ENCODE data around the gene NCOA1.

Gene NCOA1

GRCh38 chr2:24490690-24491541, at the start of gene NCOA1:
NCOA1 (plus strand) TSS chr2:24491254; CDS start chr2:24658678, 167,424 bp downstream.
- H3K36me3 Mint-ChIP-seq: peaks cover 5% of the 10 kb centered on the region
- peaks cover 39% of the 10 kb centered on the region for H3K4me1 Mint-ChIP-seq
- peak; percentile 94 for DNase-seq
- H3K27me3 Mint-ChIP-seq: peaks cover 13% of the 10 kb centered on the region
- peak within 1 kb of the TSS; percentile 88 for H3K4me3 Mint-ChIP-seq
- CTCF ChIA-PET: interaction anchor here (1.6 to 1.8 kb wide), 2 partner anchors 12 to 337 kb away, joined by 3 to 4 read pairs; no protein-coding TSS in a partner anchor
- H3K9me3 Mint-ChIP-seq: no peaks in the 10 kb centered on the region
- peak within 1 kb of the TSS; percentile 90 for H3K27ac Mint-ChIP-seq

GRCh38 chr2:24448797-24449196, 42.3 kb upstream of the NCOA1 start:
- DNase-seq: no peak
- Mint-ChIP-seq H3K4me1 (no peaks in the 10 kb centered on the region), H3K36me3 (no peaks in the 10 kb centered on the region)

GRCh38 chr2:24449344-24449743, 41.7 kb upstream of the NCOA1 start:
- H3K4me3 Mint-ChIP-seq: no peak overlapping the region

More at GRCh38 chr2:24448797-24449196, 42.3 kb upstream of the NCOA1 start:
- Mint-ChIP-seq H3K27me3 (peaks cover 7% of the 10 kb centered on the region), H3K9me3 (peaks cover 4% of the 10 kb centered on the region), H3K27ac (no peak overlapping the region), H3K4me3 (no peak overlapping the region)
- CTCF ChIA-PET: no interaction called here

GRCh38 chr2:24451805-24452501, 39.1 kb upstream of the NCOA1 start:
- Mint-ChIP-seq H3K27ac (no peak overlapping the region), H3K9me3 (peaks cover 4% of the 10 kb centered on the region), H3K4me1 (peaks cover 3% of the 10 kb centered on the region), H3K27me3 (peaks cover 13% of the 10 kb centered on the region), H3K4me3 (no peak overlapping the region), H3K36me3 (no peaks in the 10 kb centered on the region)
- DNase-seq: no peak
- CTCF ChIA-PET: interaction anchor here (1.2 kb wide), 1 partner anchor 41 kb away, joined by 3 read pairs; no protein-coding TSS in a partner anchor

More at GRCh38 chr2:24449344-24449743, 41.7 kb upstream of the NCOA1 start:
- Mint-ChIP-seq H3K27me3 (peaks cover 7% of the 10 kb centered on the region), H3K27ac (no peak overlapping the region), H3K36me3 (no peaks in the 10 kb centered on the region), H3K9me3 (peaks cover 4% of the 10 kb centered on the region), H3K4me1 (no peaks in the 10 kb centered on the region)
- DNase-seq: no peak
- CTCF ChIA-PET: interaction anchor here (1.6 kb wide), 1 partner anchor 11 kb away, joined by 3 read pairs; no protein-coding TSS in a partner anchor

GRCh38 chr2:24452502-24452885, 38.6 kb upstream of the NCOA1 start:
- Mint-ChIP-seq H3K9me3 (peaks cover 4% of the 10 kb centered on the region), H3K4me3 (no peak overlapping the region), H3K4me1 (peaks cover 3% of the 10 kb centered on the region), H3K27ac (no peak overlapping the region), H3K36me3 (no peaks in the 10 kb centered on the region), H3K27me3 (peaks cover 13% of the 10 kb centered on the region)
- CTCF ChIA-PET: interaction anchor here (1.2 kb wide), 1 partner anchor 42 kb away, joined by 3 read pairs; no protein-coding TSS in a partner anchor
- DNase-seq: no peak

- CTCF ChIA-PET: no interaction called here
- no peak for DNase-seq
- H3K4me3 Mint-ChIP-seq: no peak overlapping the region
- H3K4me1 Mint-ChIP-seq: peaks cover 3% of the 10 kb centered on the region
- no peak overlapping the region for H3K27ac Mint-ChIP-seq
- no peaks in the 10 kb centered on the region for H3K36me3 Mint-ChIP-seq
- H3K27me3 Mint-ChIP-seq: peaks cover 11% of the 10 kb centered on the region
- peaks cover 4% of the 10 kb centered on the region for H3K9me3 Mint-ChIP-seq
These were observed 37.5 kb upstream of the NCOA1 start for GRCh38 chr2:24453379-24454073.

GRCh38 chr2:24454294-24454693, 36.8 kb upstream of the NCOA1 start:
- CTCF ChIA-PET: no interaction called here
- Mint-ChIP-seq H3K4me3 (no peak overlapping the region), H3K36me3 (no peaks in the 10 kb centered on the region), H3K9me3 (peaks cover 3% of the 10 kb centered on the region), H3K27me3 (peaks cover 9% of the 10 kb centered on the region), H3K27ac (no peak overlapping the region), H3K4me1 (peaks cover 3% of the 10 kb centered on the region)
- DNase-seq: no peak

GRCh38 chr2:24456599-24457556, 34.2 kb upstream of the NCOA1 start:
- Mint-ChIP-seq H3K9me3 (no peaks in the 10 kb centered on the region), H3K27ac (no peak overlapping the region), H3K4me1 (peaks cover 3% of the 10 kb centered on the region), H3K4me3 (no peak overlapping the region), H3K27me3 (peaks cover 12% of the 10 kb centered on the region), H3K36me3 (no peaks in the 10 kb centered on the region)
- CTCF ChIA-PET: no interaction called here
- DNase-seq: no peak

- Mint-ChIP-seq H3K9me3 (no peaks in the 10 kb centered on the region), H3K4me1 (peaks cover 5% of the 10 kb centered on the region), H3K27ac (no peak overlapping the region), H3K4me3 (no peak overlapping the region), H3K27me3 (peaks cover 15% of the 10 kb centered on the region), H3K36me3 (no peaks in the 10 kb centered on the region)
- CTCF ChIA-PET: no interaction called here
- DNase-seq: no peak
These were observed 33.2 kb upstream of the NCOA1 start for GRCh38 chr2:24457696-24458386.

GRCh38 chr2:24459224-24460161, 31.6 kb upstream of the NCOA1 start:
- H3K9me3 Mint-ChIP-seq: no peaks in the 10 kb centered on the region
- no peak overlapping the region for H3K27ac Mint-ChIP-seq
- CTCF ChIA-PET: interaction anchor here (1.3 kb wide), 1 partner anchor 9 kb away, joined by 3 read pairs; no protein-coding TSS in a partner anchor
- DNase-seq: no peak
- H3K27me3 Mint-ChIP-seq: peaks cover 19% of the 10 kb centered on the region
- H3K4me3 Mint-ChIP-seq: no peak overlapping the region
- no peaks in the 10 kb centered on the region for H3K36me3 Mint-ChIP-seq
- peaks cover 5% of the 10 kb centered on the region for H3K4me1 Mint-ChIP-seq

GRCh38 chr2:24461685-24462084, 29.4 kb upstream of the NCOA1 start:
- Mint-ChIP-seq H3K27ac (no peak overlapping the region), H3K27me3 (peaks cover 16% of the 10 kb centered on the region), H3K4me3 (no peak overlapping the region), H3K36me3 (no peaks in the 10 kb centered on the region), H3K9me3 (no peaks in the 10 kb centered on the region), H3K4me1 (peaks cover 2% of the 10 kb centered on the region)
- CTCF ChIA-PET: no interaction called here
- no peak for DNase-seq

GRCh38 chr2:24463271-24463670, 27.8 kb upstream of the NCOA1 start:
- peaks cover 13% of the 10 kb centered on the region for H3K27me3 Mint-ChIP-seq
- CTCF ChIA-PET: interaction anchor here (1.1 kb wide), 1 partner anchor 365 kb away, joined by 3 read pairs; no protein-coding TSS in a partner anchor
- no peak overlapping the region for H3K27ac Mint-ChIP-seq
- DNase-seq: no peak
- peaks cover 2% of the 10 kb centered on the region for H3K4me1 Mint-ChIP-seq
- no peak overlapping the region for H3K4me3 Mint-ChIP-seq
- no peaks in the 10 kb centered on the region for H3K9me3 Mint-ChIP-seq
- H3K36me3 Mint-ChIP-seq: no peaks in the 10 kb centered on the region

Data from activated naive CD4-positive, alpha-beta T cell treated with anti-CD3 and anti-CD28 coated beads, Interleukin-2, amount 10 ng/mL, durations not matched to agents 7 days and 5 days (primary cell).